Activated naive CD4-positive, alpha-beta T cell treated with anti-CD3 and anti-CD28 coated beads, Interleukin-2, amount 10 ng/mL, durations not matched to agents 7 days and 5 days (primary cell): ENCODE data around the gene HYDIN.

ENCODE experiments used
- CTCF ChIA-PET: fragments of 350-600 bp; sonication (Branson Sonifier 250); formaldehyde crosslinking; loops from one replicate; lab custom pipeline; 2021; ENCODE audit warnings: antibody characterized with exemption; lab: Charles Lee
- DNase-seq: peaks from one replicate; pipeline ENCODE4 v3.0.0-alpha.2; 2020
- H3K27ac Mint-ChIP-seq: one replicate; pipeline ENCODE4 v1.8.0; 2021; ENCODE audit warnings: mild to moderate bottlenecking, moderate library complexity, mixed read lengths
- H3K27me3 Mint-ChIP-seq: one replicate; pipeline ENCODE4 v1.8.0; 2021; ENCODE audit warnings: mild to moderate bottlenecking, mixed read lengths
- H3K36me3 Mint-ChIP-seq: one replicate; pipeline ENCODE4 v1.8.0; 2021; ENCODE audit warnings: mixed read lengths
- H3K4me1 Mint-ChIP-seq: one replicate; pipeline ENCODE4 v1.8.0; 2021; ENCODE audit warnings: mixed read lengths
- H3K4me3 Mint-ChIP-seq: one replicate; pipeline ENCODE4 v1.8.0; 2021; ENCODE audit warnings: mild to moderate bottlenecking, moderate library complexity, mixed read lengths
- H3K9me3 Mint-ChIP-seq: one replicate; pipeline ENCODE4 v1.8.0; 2021; ENCODE audit warnings: mixed read lengths

Gene HYDIN

GRCh38 chr16:71247478-71247877 is 17.0 kb upstream of the HYDIN start:
- no peaks in the 10 kb centered on the region for H3K4me1 Mint-ChIP-seq
- no peaks in the 10 kb centered on the region for H3K27me3 Mint-ChIP-seq
- no peaks in the 10 kb centered on the region for H3K36me3 Mint-ChIP-seq
- H3K4me3 Mint-ChIP-seq = no peak overlapping the region
- H3K27ac Mint-ChIP-seq = no peak overlapping the region
- CTCF ChIA-PET = interaction anchor here (4.1 kb wide), 1 partner anchor 64 kb away, joined by 15 read pairs; no protein-coding TSS in a partner anchor
- H3K9me3 Mint-ChIP-seq = no peaks in the 10 kb centered on the region
- DNase-seq = no peak

DNA sequence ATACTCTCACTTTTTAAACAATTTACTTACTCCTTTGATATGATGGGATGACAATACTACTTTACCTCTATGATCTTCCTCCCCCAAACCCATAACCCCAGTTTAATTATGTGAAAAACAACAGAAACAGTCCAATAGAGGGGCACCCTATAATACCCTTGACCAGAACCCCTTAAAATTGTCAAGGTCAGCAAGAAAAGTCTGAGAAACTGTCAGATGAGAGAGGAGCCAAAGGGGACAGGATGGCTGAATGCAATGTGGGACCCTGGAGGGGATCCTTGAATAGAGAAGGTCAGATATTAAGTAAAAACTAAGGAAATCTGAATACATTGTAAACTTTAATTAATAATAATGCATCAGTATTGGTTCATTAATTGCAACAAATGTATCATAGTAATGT is 15.8 kb upstream of the HYDIN start:
- Mint-ChIP-seq H3K4me3 (no peak overlapping the region), H3K36me3 (no peaks in the 10 kb centered on the region), H3K4me1 (no peaks in the 10 kb centered on the region), H3K27ac (no peak overlapping the region), H3K9me3 (no peaks in the 10 kb centered on the region), H3K27me3 (no peaks in the 10 kb centered on the region)
- CTCF ChIA-PET = no interaction called here
- DNase-seq = no peak

DNA sequence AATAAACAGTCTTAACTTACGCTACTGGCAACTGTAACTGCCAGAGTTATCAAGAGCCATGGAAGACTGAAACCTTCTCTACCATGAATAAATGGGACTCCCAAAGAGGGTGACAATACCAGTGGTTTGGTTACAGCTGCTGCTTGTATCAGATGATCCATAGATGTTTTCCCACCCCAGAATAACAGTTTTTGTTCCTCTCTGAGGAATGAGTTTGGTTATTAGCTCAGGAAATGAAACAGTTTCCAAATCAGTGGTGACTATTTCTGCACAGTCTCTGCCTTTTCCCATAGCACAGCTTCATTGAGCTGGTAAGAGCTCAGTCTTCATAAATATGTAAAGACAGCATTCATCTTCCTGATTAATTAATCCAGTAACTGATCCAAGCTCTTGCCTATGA is 14.0 kb upstream of the HYDIN start:
- CTCF ChIA-PET = no interaction called here
- H3K4me1 Mint-ChIP-seq = no peaks in the 10 kb centered on the region
- H3K36me3 Mint-ChIP-seq = no peaks in the 10 kb centered on the region
- DNase-seq = no peak
- no peaks in the 10 kb centered on the region for H3K9me3 Mint-ChIP-seq
- no peaks in the 10 kb centered on the region for H3K27me3 Mint-ChIP-seq
- H3K27ac Mint-ChIP-seq = no peak overlapping the region
- H3K4me3 Mint-ChIP-seq = no peak overlapping the region

DNA sequence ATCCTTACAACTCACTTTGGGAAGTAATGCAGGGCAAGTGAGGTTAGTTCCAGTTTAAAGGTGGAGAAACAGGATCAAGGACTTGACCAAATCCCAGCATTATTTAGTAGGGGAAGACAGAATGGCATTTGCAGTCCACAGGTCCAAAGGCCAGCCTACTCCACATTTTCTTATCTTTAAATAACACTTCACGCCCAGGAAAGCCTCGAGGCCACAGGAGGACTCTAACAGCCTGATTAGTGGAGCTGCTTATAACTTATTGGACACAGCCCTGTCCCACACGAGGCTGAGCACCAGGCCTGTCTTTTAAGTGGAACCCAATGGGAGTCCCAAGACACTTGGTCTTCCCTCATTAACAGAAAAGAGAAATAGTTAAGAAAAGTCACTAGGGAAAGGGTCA is 12.1 kb upstream of the HYDIN start:
- no peak overlapping the region for H3K27ac Mint-ChIP-seq
- H3K9me3 Mint-ChIP-seq = no peaks in the 10 kb centered on the region
- no peak for DNase-seq
- no peaks in the 10 kb centered on the region for H3K27me3 Mint-ChIP-seq
- no peaks in the 10 kb centered on the region for H3K4me1 Mint-ChIP-seq
- no peak overlapping the region for H3K4me3 Mint-ChIP-seq
- no peaks in the 10 kb centered on the region for H3K36me3 Mint-ChIP-seq
- CTCF ChIA-PET = no interaction called here

- H3K4me1 Mint-ChIP-seq = no peaks in the 10 kb centered on the region
- H3K9me3 Mint-ChIP-seq = no peaks in the 10 kb centered on the region
- no peak overlapping the region for H3K27ac Mint-ChIP-seq
- H3K27me3 Mint-ChIP-seq = no peaks in the 10 kb centered on the region
- CTCF ChIA-PET = no interaction called here
- no peak for DNase-seq
- no peaks in the 10 kb centered on the region for H3K36me3 Mint-ChIP-seq
- H3K4me3 Mint-ChIP-seq = no peak overlapping the region
Measured at GRCh38 chr16:71242036-71242435, 11.5 kb upstream of the HYDIN start.

GRCh38 chr16:71229344-71229743 is 1.2 kb downstream of the HYDIN start:
- H3K27ac Mint-ChIP-seq = no peak overlapping the region
- H3K27me3 Mint-ChIP-seq = peaks cover 17% of the 10 kb centered on the region
- H3K36me3 Mint-ChIP-seq = no peaks in the 10 kb centered on the region
- peaks cover 27% of the 10 kb centered on the region for H3K9me3 Mint-ChIP-seq
- CTCF ChIA-PET = no interaction called here
- no peak overlapping the region for H3K4me3 Mint-ChIP-seq
- H3K4me1 Mint-ChIP-seq = no peaks in the 10 kb centered on the region
- no peak for DNase-seq

- Mint-ChIP-seq H3K4me1 (no peaks in the 10 kb centered on the region), H3K4me3 (no peak overlapping the region), H3K27ac (no peak overlapping the region), H3K36me3 (no peaks in the 10 kb centered on the region), H3K27me3 (peaks cover 15% of the 10 kb centered on the region), H3K9me3 (peaks cover 32% of the 10 kb centered on the region)
- CTCF ChIA-PET = no interaction called here
- no peak for DNase-seq
Measured at GRCh38 chr16:71226229-71227141, 4.0 kb downstream of the HYDIN start.

- Mint-ChIP-seq H3K36me3 (no peaks in the 10 kb centered on the region), H3K27me3 (peaks cover 1% of the 10 kb centered on the region), H3K9me3 (peaks cover 32% of the 10 kb centered on the region), H3K4me1 (no peaks in the 10 kb centered on the region), H3K4me3 (no peak overlapping the region), H3K27ac (no peak overlapping the region)
- no peak for DNase-seq
- CTCF ChIA-PET = no interaction called here
Measured at GRCh38 chr16:71225145-71225544, 5.4 kb downstream of the HYDIN start.

GRCh38 chr16:71218306-71218963 is 12.1 kb downstream of the HYDIN start:
- CTCF ChIA-PET = no interaction called here
- H3K4me1 Mint-ChIP-seq = no peaks in the 10 kb centered on the region
- peaks cover 4% of the 10 kb centered on the region for H3K9me3 Mint-ChIP-seq
- H3K36me3 Mint-ChIP-seq = no peaks in the 10 kb centered on the region
- no peak overlapping the region for H3K27ac Mint-ChIP-seq
- no peak overlapping the region for H3K4me3 Mint-ChIP-seq
- DNase-seq = no peak
- H3K27me3 Mint-ChIP-seq = peaks cover 4% of the 10 kb centered on the region

- peaks cover 4% of the 10 kb centered on the region for H3K9me3 Mint-ChIP-seq
Measured at GRCh38 chr16:71217506-71217905, 13.0 kb downstream of the HYDIN start.

DNA sequence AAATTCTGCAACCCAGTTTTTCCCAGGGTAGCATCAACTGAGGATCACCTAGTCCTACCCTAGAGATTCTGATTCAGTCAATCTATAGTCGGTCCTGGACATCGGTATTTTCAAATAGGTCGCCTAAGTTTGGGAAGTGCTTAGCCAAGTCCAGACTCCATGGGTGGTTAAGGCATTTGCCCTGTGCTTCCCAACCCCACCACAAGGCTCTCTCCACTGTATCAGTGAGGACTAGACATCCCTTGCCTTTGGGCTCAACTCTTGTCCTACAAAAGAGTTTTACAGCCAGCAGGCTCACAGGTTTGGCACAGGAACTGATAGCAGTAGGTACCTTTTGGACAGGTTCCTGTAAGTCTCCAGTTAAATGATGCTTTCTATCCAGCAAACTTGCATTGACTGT is 13.8 kb downstream of the HYDIN start:
- H3K4me1 Mint-ChIP-seq = no peaks in the 10 kb centered on the region
- DNase-seq = no peak
- H3K4me3 Mint-ChIP-seq = no peak overlapping the region
- no peak overlapping the region for H3K27ac Mint-ChIP-seq
- CTCF ChIA-PET = no interaction called here
- no peaks in the 10 kb centered on the region for H3K36me3 Mint-ChIP-seq
- peaks cover 4% of the 10 kb centered on the region for H3K27me3 Mint-ChIP-seq
- H3K9me3 Mint-ChIP-seq = no peaks in the 10 kb centered on the region

More at GRCh38 chr16:71217506-71217905, 13.0 kb downstream of the HYDIN start:
- no peaks in the 10 kb centered on the region for H3K36me3 Mint-ChIP-seq
- H3K27me3 Mint-ChIP-seq = peaks cover 4% of the 10 kb centered on the region
- CTCF ChIA-PET = no interaction called here
- H3K4me3 Mint-ChIP-seq = no peak overlapping the region
- H3K27ac Mint-ChIP-seq = no peak overlapping the region
- H3K4me1 Mint-ChIP-seq = no peaks in the 10 kb centered on the region
- no peak for DNase-seq

GRCh38 chr16:71214746-71215381 is 15.7 kb downstream of the HYDIN start:
- H3K36me3 Mint-ChIP-seq = no peaks in the 10 kb centered on the region
- H3K4me1 Mint-ChIP-seq = no peaks in the 10 kb centered on the region
- H3K27ac Mint-ChIP-seq = no peak overlapping the region
- DNase-seq = no peak
- H3K9me3 Mint-ChIP-seq = no peaks in the 10 kb centered on the region
- peaks cover 4% of the 10 kb centered on the region for H3K27me3 Mint-ChIP-seq
- CTCF ChIA-PET = interaction anchor here (0.6 kb wide), 1 partner anchor 97 kb away, joined by 3 read pairs; no protein-coding TSS in a partner anchor
- H3K4me3 Mint-ChIP-seq = no peak overlapping the region

GRCh38 chr16:71205482-71206131 is 24.9 kb downstream of the HYDIN start:
- H3K27me3 Mint-ChIP-seq = no peaks in the 10 kb centered on the region
- H3K4me1 Mint-ChIP-seq = no peaks in the 10 kb centered on the region
- no peak overlapping the region for H3K27ac Mint-ChIP-seq
- CTCF ChIA-PET = no interaction called here
- H3K4me3 Mint-ChIP-seq = no peak overlapping the region
- peaks cover 18% of the 10 kb centered on the region for H3K9me3 Mint-ChIP-seq
- no peaks in the 10 kb centered on the region for H3K36me3 Mint-ChIP-seq
- DNase-seq = no peak

DNA sequence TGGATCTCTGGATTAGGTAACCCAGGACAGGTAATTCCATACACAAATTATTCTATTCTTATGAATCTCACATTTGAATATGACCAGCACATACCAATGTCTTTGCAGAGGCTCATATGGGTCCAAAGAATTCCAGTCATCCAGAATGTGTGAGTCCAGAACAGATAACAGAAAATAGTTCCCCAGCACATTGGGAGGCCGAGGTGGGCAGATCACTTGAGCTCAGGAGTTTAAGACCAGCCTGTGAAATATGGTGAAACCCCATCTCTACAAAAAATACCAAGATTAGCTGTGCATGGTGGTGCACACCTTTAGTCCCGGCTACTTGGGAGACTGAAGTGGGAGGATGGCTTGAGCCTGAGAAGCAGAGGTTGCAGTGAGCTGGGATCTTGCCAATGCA is 26.9 kb downstream of the HYDIN start:
- Mint-ChIP-seq H3K36me3 (no peaks in the 10 kb centered on the region), H3K27ac (no peak overlapping the region), H3K9me3 (peaks cover 18% of the 10 kb centered on the region), H3K4me3 (no peak overlapping the region), H3K27me3 (no peaks in the 10 kb centered on the region), H3K4me1 (no peaks in the 10 kb centered on the region)
- CTCF ChIA-PET = no interaction called here
- no peak for DNase-seq
